HG03064 (cell line): ENCODE measurements around the gene PRR11.
"Not testable (repeated sequence)": the region's sequence is repeated elsewhere in the genome, so short reads cannot be mapped to it uniquely, and the experiment has no call there.

Experiments used
- ATAC-seq: cut with Tn5 transposase; IDR thresholded peaks from one replicate; pipeline ENCODE4 v1.9.1; 2021; ENCODE audit warnings: low read depth; ENCODE audit not compliant: unreplicated experiment

Gene PRR11

GRCh38 chr17:59199398-59199797 lies 43.9 kb downstream of the PRR11 start:
- ATAC-seq, result no peak

- ATAC-seq, result no peak
Measured at GRCh38 chr17:59202320-59202719, 46.8 kb downstream of the PRR11 start.

GRCh38 chr17:59219370-59219769 lies 63.8 kb downstream of the PRR11 start:
- ATAC-seq, result no peak

GRCh38 chr17:59219992-59220327 lies 64.4 kb downstream of the PRR11 start:
- no peak for ATAC-seq

- ATAC-seq, result peak; percentile 94
Measured at GRCh38 chr17:59220328-59221158, 65.0 kb downstream of the PRR11 start, which contains the start of gene GDPD1. Gene GDPD1, plus strand, starts transcription at chr17:59220511. Its CDS starts 99 bp downstream, at chr17:59220610.

GRCh38 chr17:59221159-59221847 lies 65.8 kb downstream of the PRR11 start:
- ATAC-seq, result no peak

GRCh38 chr17:59223813-59224212 lies 68.3 kb downstream of the PRR11 start:
- ATAC-seq, result no peak

- not testable (repeated sequence) for ATAC-seq
Measured at GRCh38 chr17:59228588-59228987, 73.0 kb downstream of the PRR11 start.

GRCh38 chr17:59230764-59231163 lies 75.2 kb downstream of the PRR11 start:
- no peak for ATAC-seq

- no peak for ATAC-seq
Measured at GRCh38 chr17:59234631-59235030, 79.1 kb downstream of the PRR11 start.

- ATAC-seq, result no peak
Measured at GRCh38 chr17:59238906-59239305, 83.4 kb downstream of the PRR11 start.

GRCh38 chr17:59244081-59244480 lies 88.5 kb downstream of the PRR11 start:
- ATAC-seq, result no peak
